Measurements from ENCODE around the gene AMPH.

DNA sequence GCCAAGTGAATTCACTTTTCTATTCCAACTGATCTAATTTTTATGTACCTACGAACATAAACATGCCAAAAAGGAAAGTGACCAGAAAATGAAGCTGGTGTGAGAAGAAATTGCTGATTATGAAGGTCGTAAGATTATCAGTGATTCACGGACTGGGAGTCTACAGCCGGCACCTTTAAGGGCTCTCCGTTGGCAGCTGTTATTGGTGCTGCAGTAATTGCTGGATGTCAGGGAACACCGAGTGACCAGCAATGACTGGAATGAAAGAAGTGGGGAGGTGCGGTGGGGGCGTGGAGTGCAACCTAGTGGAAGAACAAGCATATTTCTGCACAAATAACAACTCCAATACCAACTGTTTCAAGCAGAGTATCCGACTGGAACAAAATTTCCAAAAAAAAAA is 247.9 kb downstream of the AMPH start:
- no peak for TF ChIP-seq FOSL1 (IDR thresholded peaks at IDR 0.05; ENCODE audit: low read depth)
- TF ChIP-seq CTCF (IDR thresholded peaks at IDR 0.05 in 2 of 3, conservative IDR thresholded peaks at IDR 0.05 in 1 of 3; ENCODE audit: borderline replicate concordance in 1 of 3, insufficient read depth in 1 of 3, low read depth in 2 of 3, low read length in 2 of 3), result no peak
- no peak for TF ChIP-seq POLR2AphosphoS5 (IDR thresholded peaks at IDR 0.05; ENCODE audit: low read depth, low read length)
- no peak for TF ChIP-seq POLR2A (IDR thresholded peaks at IDR 0.05; ENCODE audit: borderline replicate concordance, extremely low read depth, insufficient read depth, insufficient read length)
- no peak for TF ChIP-seq EZH2phosphoT487 (IDR thresholded peaks at IDR 0.05; ENCODE audit: borderline replicate concordance)
- no peak for TF ChIP-seq JUND (IDR thresholded peaks at IDR 0.05)
- TF ChIP-seq YY1 (IDR thresholded peaks at IDR 0.05; ENCODE audit: extremely low read depth, insufficient replicate concordance, low read depth, low read length), result no peak
- TF ChIP-seq, protein P1, sequence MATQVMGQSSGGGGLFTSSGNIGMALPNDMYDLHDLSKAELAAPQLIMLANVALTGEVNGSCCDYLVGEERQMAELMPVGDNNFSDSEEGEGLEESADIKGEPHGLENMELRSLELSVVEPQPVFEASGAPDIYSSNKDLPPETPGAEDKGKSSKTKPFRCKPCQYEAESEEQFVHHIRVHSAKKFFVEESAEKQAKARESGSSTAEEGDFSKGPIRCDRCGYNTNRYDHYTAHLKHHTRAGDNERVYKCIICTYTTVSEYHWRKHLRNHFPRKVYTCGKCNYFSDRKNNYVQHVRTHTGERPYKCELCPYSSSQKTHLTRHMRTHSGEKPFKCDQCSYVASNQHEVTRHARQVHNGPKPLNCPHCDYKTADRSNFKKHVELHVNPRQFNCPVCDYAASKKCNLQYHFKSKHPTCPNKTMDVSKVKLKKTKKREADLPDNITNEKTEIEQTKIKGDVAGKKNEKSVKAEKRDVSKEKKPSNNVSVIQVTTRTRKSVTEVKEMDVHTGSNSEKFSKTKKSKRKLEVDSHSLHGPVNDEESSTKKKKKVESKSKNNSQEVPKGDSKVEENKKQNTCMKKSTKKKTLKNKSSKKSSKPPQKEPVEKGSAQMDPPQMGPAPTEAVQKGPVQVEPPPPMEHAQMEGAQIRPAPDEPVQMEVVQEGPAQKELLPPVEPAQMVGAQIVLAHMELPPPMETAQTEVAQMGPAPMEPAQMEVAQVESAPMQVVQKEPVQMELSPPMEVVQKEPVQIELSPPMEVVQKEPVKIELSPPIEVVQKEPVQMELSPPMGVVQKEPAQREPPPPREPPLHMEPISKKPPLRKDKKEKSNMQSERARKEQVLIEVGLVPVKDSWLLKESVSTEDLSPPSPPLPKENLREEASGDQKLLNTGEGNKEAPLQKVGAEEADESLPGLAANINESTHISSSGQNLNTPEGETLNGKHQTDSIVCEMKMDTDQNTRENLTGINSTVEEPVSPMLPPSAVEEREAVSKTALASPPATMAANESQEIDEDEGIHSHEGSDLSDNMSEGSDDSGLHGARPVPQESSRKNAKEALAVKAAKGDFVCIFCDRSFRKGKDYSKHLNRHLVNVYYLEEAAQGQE (IDR thresholded peaks at IDR 0.05; ENCODE audit: low read depth), result no peak
- no peak for TF ChIP-seq TCF7L2 (IDR thresholded peaks at IDR 0.05; ENCODE audit: borderline replicate concordance, extremely low read depth, insufficient read depth, insufficient read length)
- TF ChIP-seq, protein P2, sequence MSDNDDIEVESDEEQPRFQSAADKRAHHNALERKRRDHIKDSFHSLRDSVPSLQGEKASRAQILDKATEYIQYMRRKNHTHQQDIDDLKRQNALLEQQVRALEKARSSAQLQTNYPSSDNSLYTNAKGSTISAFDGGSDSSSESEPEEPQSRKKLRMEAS (IDR thresholded peaks at IDR 0.05), result no peak
- TF ChIP-seq, protein P3, sequence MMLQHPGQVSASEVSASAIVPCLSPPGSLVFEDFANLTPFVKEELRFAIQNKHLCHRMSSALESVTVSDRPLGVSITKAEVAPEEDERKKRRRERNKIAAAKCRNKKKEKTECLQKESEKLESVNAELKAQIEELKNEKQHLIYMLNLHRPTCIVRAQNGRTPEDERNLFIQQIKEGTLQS (IDR thresholded peaks at IDR 0.05), result no peak

All from HCT116 (cell line).